M059J (cell line): ENCODE measurements around the gene ARSD. TPM values are rescaled to one million over a fixed set of nuclear protein-coding genes. Genes with fewer than 3 reads are reported as not detected.
"Not testable (repeated sequence)": the region's sequence is repeated elsewhere in the genome, so short reads cannot be mapped to it uniquely, and the experiment has no call there.

Experiments
- DNase-seq: peaks from one replicate; pipeline ENCODE4 v3.0.0-alpha.2; 2012; ENCODE audit warnings: low read depth
- total RNA-seq: library from RNA; depleted of rRNA; stranded (reverse); fragments of >200 nt; shearing (Covaris generic); gene quantifications from 2 replicates; pipeline ENCODE4 v1.2.3, GENCODE V29; 2014; rRNA removed

Gene ARSD
- 23.0 and 23.1 TPM in 2 replicates for total RNA-seq

DNA sequence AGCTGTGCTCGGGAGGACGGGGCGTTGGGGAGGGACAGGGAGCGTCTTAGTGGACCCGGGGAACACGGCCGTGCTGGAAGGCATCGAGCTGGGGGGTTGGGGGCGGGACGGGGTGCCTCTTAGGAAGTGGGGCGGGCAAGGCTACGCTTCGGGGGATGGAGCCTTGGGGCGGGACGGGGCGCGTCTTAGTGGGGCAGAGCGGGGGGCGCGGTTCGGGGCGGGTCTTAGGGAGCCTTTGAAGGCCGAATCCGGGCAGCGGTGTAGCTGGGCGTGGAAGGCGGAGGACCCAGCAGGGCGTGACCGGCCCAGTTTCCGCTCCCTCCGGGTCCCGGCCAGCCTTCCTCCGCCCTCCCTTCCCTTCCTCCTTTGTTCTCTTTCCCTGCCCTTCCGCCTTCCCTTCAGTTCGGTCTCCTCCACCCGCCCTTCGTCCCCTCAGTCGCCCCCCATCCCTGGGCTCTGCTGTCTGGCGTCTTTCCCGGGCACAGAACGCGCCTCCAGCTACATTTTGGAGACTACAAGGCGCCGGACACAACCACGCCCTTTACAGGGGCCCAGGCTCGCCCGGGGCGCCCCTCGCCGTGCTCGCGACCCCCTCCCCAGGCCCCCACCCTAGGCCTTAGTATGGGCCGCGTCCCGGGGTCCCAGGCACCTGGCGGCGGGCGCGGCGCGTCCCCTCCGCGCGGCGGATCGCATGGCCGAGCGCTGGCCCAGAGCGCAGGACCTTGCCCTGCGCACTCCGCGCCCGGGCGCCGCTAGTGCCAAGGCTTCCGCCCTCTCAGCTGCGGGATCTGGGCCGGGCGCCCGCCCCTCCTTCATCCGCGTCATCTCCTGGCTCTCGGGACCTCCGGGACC lies at the start of gene ARSD:
Gene ARSD (minus strand): TSS at position 757 of the 852 bp plus-strand sequence. CDS start 64 bp downstream, at position 693.
- DNase-seq = peak; percentile 90

- not testable (repeated sequence) for DNase-seq
Observed at GRCh38 chrX:2978639-2979038, 49.5 kb upstream of the ARSD start.

GRCh38 chrX:2974961-2975360 lies 45.8 kb upstream of the ARSD start:
- peak; percentile 49 for DNase-seq

DNA sequence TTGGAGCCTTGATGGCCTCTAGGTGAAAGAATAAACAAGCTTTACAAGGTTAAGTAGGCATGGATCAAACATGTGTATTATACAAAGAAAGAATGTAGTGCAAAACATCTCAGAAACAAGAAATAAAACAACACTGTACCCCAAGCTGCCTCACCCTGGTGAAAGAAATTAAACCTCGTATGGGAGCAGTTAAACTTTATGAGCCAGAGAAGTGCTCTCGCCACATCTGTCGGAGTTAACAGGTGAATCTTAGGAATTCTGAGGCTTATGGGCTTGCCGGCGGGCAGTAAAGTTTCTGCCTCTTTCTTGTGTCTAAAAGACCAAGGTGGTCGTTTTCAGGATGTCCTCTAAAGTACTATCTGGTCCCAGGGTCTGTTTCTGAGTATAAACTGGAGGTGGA lies 43.3 kb upstream of the ARSD start:
- no peak for DNase-seq

- no peak for DNase-seq
Observed at GRCh38 chrX:2969021-2969420, 39.9 kb upstream of the ARSD start.

DNA sequence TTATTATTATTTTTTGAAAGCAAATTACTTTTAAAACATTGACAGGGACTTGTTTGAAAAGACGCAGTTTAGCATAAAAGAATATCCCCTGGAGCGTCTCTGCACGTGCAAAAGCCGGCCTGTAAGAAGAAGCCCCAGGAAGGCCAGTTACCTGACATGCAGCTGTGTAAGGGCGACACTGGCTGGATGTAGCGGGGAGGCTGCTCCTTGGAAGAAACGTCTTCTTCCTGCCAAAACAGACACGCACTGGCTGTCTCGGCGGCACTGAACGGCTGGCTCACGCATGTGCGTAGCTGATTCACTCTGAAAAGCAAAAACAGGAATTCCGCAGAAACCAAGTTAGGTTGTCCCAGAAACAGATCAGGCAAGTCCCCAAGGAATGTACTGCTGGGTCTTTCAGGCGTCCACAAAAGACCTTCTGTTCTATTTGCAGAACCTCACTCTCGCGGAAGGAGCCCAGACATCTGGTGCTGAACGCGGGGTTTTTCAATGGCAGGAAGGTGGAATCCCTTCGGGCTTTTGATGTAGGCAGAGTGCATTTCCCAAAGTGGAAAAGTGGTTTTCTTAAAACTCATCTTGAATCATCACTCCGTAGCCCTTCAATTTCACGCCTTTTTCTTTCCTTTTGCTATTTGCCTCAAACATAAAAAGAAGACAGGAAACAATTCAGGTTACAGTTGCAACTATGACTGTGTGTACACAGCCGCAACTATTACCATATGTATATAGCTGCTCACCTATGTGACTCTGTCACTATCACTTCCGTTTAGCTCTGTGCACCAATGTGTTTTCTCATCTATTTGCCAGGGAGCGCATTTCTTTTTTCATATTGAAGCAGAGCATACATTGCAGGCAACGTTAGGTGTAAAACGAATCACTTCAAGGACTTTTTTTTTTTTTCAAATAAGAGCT lies 39.1 kb upstream of the ARSD start:
- DNase-seq = peak; percentile 79

GRCh38 chrX:2967584-2967983 lies 38.4 kb upstream of the ARSD start:
- peak; percentile 19 for DNase-seq

DNA sequence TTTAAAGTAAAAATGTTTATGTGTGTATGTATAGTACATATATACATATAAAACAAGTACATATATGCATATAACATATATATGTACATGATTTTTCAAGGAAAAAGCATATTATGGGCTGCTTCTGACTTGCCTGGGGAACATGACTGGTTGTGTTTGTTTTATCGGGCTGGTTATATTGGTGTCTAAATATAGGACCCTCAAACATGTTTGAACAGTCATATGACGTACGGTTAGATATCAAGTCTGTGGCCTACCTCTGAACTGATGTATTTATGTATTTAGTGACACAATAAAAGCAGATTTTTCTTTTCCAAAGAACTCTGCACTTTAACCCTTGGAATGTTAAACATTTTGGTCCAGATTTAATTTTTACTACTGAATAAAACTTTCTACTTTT lies 37.9 kb upstream of the ARSD start:
- no peak for DNase-seq

- peak; percentile 64 for DNase-seq
Observed at GRCh38 chrX:2965965-2966364, 36.8 kb upstream of the ARSD start.

DNA sequence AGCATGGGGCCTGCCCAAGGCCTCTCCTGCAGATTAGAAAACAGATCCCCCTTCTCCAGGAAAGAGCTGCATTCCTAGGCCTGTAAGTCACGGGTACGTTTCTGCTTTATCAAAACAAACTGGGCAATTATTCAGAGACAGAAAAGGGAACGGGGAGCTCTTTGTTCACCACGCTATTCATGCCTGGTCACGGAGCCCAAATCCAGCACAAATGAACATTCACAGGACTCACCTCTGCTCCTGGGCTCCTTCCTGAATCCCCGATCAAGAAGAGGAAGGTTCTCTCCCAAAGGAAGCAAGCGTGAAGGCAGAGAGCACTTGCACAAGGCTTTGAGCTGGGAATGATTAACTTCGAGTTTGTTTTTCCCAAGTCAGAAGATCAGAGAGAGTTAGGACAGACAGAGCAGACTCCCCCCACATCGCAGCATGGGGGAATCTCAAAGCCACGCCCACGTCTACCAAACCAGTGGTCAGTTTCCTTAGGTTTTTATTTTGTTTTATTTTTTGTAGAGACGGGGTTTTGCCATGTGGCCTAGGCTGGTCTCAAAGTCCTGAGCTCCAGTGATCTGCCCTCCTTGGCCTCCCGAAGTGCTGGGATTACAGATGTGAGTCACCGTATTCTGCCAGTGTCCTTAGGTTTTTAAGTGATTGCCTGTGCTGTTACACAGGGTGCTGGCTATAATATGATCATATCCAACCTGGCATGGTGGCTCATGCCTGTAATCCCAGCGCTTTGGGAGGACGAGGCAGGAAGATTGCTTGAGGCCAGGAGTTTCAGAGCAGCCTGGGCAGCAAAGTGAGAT lies 35.1 kb upstream of the ARSD start:
- DNase-seq = peak; percentile 81

- not testable (repeated sequence) for DNase-seq
Observed at GRCh38 chrX:2963449-2963848, 34.3 kb upstream of the ARSD start.

DNA sequence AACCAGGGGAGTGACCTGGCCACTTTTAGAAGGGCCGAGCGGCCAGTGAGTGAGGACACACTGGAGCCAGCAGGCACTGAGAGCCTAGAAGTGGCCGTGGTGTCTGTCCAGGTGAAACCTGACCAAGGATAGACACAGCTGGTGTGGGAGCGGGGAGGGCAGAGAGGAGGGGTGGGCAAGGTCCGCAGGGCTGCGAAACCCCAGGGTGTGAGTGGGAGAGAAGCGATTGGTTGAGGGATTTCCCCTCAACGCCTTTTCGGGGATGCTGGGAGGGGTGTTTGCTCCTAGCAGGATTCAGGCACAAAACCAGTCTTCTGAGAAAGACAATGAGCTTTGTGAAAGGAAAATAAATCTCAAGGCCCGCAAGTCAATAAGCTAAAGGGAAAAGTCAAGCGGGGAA lies 33.2 kb upstream of the ARSD start:
- no peak for DNase-seq

- no peak for DNase-seq
Observed at GRCh38 chrX:2960861-2961515, 31.8 kb upstream of the ARSD start.

- DNase-seq = no peak
Observed at GRCh38 chrX:2958199-2958598, 29.1 kb upstream of the ARSD start.

DNA sequence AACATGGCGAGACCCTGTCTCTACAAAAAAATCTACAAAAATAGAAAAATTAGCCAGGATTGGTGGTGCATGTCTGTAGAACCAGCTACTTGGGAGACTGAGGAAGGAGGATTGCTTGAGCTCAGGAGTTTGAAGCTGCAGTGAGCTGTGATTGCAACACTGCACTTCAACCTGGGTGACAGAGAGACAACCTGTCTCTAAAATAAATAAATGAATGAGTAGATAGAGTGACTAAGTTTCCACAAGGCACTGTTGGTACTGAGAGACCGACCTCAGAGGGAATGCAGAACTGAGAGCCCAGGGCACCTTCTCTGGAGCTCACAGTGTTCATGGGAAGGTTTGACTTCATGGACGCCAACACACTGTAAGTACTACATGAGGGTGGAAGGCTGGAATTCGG lies 26.7 kb upstream of the ARSD start:
- peak; percentile 32 for DNase-seq

- no peak for DNase-seq
Observed at GRCh38 chrX:2955281-2955680, 26.1 kb upstream of the ARSD start.

- peak; percentile 51 for DNase-seq
Observed at GRCh38 chrX:2954541-2954940, 25.4 kb upstream of the ARSD start.

GRCh38 chrX:2937942-2938341 lies 8.8 kb upstream of the ARSD start:
- DNase-seq = not testable (repeated sequence)

GRCh38 chrX:2934715-2935710 lies 5.9 kb upstream of the ARSD start:
- no peak for DNase-seq
